MM.1S (cell line): ENCODE measurements around the gene BBS7.

Source experiments
- EZH2 ChIP-seq: fragments of 300-600 bp; sonication (generic); optimal IDR thresholded peaks from 2 replicates; pipeline ENCODE3; 2017; ENCODE audit warnings: low read depth, mild to moderate bottlenecking, antibody characterized with exemption, low read length, mixed read lengths
- TF ChIP-seq, protein P1 (sequence below): fragments of 300-600 bp; sonication (generic); IDR thresholded peaks from 2 replicates; pipeline ENCODE4 v1.5.1; 2016; ENCODE audit warnings: antibody characterized with exemption, low read length, mixed read lengths

DNA sequence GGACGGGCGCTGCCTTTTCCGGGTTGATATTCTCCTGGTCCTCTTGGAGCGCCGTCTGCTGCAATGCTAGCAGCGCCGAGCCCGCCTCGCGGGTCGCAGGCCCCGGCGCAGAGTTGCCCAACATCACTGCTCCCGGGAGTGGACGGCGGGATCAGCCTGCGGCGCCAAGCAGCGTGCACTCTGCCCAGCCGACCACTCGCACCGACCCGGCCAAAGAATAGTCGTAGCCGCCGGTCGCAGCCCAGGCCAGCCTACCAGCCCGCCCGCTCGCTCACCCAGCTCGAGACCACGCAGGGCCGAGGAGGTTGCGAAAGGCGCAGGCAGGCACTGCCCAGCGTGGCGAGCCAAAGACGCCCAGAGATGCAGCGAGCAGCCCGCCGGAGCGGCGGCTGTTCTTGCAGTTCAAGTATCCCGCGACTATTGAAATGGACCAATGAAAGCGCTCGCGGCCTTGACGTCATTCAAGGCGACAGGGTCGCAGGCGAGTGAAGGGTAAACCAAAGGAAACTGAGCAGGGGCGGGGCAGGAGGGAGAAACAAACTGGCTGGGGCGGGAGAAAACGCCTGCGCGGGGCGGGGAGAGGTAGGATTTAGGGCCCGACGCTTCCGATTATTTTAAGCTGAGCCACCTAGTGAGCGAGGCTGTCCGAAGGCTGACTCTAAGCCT, 46.6 kb downstream of the BBS7 start, which contains the start of gene CCNA2:
- TF ChIP-seq, protein P1, sequence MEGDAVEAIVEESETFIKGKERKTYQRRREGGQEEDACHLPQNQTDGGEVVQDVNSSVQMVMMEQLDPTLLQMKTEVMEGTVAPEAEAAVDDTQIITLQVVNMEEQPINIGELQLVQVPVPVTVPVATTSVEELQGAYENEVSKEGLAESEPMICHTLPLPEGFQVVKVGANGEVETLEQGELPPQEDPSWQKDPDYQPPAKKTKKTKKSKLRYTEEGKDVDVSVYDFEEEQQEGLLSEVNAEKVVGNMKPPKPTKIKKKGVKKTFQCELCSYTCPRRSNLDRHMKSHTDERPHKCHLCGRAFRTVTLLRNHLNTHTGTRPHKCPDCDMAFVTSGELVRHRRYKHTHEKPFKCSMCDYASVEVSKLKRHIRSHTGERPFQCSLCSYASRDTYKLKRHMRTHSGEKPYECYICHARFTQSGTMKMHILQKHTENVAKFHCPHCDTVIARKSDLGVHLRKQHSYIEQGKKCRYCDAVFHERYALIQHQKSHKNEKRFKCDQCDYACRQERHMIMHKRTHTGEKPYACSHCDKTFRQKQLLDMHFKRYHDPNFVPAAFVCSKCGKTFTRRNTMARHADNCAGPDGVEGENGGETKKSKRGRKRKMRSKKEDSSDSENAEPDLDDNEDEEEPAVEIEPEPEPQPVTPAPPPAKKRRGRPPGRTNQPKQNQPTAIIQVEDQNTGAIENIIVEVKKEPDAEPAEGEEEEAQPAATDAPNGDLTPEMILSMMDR: peak; percentile 9; the same call in 1 of the 2 replicates
- TF ChIP-seq EZH2: no peak
